ENCODE results near the gene GPR160.

Gene GPR160

GRCh38 chr3:170027233-170028102, 10.3 kb upstream of the GPR160 start:
- DNase-seq = peak; percentile 14

- peak; percentile 79 for DNase-seq
Observed at GRCh38 chr3:170033489-170033888, 4.3 kb upstream of the GPR160 start.

DNA sequence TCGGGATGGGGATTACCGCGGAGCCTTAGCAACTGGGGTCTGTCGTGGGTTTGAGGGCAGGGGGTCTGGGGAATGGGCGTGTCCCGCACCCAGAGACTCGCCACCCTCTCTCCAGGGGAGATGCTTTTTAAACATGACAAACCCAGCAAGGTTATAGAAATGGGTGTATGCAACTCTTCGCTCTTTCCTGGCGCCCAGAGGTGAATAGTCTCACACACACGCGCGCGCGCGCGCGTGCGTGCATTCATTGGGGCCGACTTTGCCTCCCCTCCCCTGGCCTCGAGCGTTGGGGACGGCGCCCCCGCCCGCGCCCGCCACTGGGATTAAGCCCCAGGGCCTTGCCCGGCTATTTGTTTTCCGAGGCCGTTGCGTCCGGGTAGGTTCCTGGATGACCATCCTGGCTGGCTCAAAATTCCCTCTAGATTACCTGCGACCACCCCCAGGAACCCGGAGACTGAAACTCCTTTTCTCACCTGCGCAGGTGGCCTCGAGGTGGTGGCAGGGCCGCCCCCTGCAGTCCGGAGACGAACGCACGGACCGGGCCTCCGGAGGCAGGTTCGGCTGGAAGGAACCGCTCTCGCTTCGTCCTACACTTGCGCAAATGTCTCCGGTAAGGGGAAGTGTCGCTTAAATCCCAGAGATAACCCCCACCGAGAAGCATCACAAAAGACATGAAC, 777 bp downstream of the GPR160 start:
- DNase-seq = peak; percentile 37

DNA sequence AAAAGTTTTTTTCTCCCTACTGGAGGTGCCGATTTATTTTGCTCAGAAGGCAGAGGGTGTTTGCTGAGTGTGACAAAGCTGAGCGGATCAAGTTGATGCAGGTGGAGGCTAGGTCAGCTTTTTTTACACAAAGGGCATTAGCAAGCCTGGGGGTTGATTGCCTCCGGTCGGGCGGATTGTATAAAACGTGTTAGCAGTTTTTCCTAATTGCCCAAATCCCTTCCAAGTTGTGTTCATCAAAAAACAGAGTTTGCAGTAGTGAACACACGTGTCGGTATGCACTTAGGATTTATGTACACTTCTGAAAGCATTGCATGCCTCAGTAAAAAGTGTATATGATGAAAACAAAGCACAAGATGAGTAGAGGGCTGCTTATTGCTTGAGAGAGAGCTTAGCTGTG, 2.6 kb downstream of the GPR160 start:
- no peak for DNase-seq

DNA sequence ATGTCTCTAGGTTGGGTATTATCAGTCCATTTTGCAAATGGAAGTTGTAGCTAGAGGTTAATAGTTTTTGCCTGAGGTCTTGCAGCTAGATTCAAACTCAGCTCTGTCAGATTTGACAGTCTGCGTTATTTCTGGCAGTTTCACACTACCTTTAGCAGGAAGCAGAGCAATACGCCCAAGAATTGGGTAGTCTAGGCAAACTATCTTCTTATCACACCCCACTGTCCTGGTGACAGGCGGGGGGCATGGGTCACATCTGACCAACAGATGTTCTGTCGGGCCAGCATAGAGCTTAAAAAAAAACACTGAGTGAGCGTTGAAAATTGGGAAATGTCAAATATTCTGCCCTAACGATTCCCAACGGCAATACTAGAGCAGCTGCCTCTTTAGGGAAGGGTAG, 5.7 kb downstream of the GPR160 start:
- no peak for DNase-seq

GRCh38 chr3:170044271-170044670, 6.5 kb downstream of the GPR160 start:
- DNase-seq = no peak

DNA sequence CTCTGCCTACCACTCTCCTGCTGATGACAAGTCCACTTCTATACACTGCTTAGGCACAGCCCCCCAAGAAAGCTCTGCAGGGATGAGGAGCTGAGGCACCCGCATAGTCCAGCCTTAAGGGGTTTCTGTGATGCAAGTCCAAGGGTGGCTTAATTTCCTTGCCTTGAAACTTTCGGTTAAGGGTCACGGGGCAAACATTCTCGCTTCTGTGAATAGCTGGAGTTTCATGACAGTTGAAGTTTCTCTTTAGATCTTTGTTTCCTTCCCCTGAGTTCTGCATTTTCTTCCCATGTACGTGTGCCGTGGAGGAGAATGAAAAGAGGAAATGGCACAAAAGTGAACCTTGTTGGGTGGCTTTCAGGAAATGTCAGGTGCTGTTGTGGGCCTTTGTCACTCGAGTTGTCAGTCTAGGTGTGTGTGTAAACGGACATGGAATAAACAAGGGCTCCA, 7.0 kb downstream of the GPR160 start:
- no peak for DNase-seq

DNA sequence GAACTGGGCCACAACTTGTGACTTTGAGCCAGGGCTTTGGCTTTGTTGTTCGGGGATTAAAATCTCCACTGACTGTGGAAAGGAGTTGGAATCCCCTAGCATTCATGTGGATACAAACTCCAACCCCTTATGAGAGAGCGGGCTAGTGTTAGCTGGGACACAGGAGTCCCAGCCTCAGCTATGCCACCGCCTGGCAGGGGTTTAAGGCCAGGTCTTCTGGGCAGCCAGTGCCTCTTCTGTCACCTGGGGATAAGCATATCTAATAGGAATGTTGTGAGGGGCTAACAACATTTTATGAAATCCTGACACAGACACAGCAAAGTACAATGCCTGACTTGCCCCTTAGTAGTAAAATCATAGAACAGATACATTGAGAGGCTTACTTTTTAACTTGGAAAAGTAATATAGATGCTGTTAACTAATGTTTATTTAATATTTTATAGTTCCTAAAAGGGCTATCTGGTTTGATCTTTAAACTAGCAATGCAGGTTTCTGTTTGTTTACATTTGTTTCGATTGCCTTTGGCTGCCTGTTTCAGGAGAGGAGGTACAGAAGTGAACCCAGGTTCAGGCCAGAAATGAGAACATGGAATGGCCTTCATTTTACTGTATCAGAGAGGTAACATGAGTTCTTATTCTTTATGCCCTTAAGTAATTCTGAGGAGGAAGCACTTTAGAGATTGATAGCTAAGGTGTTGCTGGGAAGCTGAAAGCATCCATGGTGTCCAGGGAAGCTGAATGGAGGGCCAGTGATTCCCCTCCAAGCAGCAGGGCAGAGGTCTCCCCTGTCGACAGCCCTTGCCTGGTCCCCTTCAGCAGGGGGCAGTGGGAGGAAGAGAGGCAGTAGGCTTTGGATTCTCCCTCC, 8.7 kb downstream of the GPR160 start:
- no peak for DNase-seq

DNA sequence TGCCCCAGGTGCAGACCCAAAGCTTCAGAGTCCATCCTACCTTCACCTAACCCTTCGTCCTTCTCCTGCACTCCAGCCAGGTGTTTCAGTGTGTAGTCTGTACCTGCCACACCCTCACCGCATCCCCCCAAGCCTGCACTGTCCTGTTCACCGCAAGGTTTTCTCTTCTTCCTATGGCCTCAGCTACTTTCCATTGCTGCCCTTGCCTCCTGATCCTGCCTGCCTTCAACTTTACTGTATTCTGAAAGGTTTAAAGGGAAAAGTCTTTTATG, 9.3 kb downstream of the GPR160 start:
- no peak for DNase-seq

- DNase-seq = no peak
Observed at GRCh38 chr3:170049146-170050000, 11.6 kb downstream of the GPR160 start.

- DNase-seq = no peak
Observed at GRCh38 chr3:170050753-170051152, 13.0 kb downstream of the GPR160 start.

DNA sequence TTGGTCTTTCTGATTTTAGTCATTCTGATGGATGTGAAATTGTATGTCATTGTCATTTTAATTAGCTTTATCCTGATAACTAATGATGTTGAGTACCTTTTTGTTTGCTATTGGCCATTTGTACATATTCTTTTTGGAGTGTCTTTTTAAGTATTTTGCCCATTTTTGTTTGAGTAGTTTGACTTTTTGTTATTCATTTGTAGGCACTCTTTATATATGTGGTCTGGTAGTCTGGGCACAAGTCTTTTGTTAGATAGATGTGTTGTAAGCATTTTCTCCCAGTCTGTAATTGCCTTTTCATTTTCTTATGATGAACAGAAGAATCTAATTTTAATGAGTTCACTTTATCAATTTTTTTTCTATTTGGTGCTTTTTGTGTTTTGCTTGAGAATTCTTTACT, 14.6 kb downstream of the GPR160 start:
- DNase-seq = no peak

DNA sequence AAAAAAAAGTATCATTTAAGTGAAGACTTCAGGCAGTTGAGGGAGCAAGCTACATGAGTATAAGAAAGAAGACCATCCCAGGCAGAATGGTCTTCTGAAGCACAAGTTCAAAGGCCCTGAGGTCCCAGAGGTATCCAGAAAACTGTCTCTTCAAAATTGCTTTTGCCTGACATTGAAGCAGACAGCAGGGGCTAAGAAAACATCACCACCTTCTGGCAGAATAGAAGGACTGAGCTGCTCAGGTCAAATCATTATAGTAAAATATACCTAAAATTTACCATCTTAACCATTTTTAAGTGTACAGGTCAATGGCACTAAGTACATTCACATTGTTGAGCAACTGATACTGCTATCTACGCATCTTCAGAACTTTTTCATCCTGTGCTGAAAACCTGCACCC, 16.4 kb downstream of the GPR160 start:
- DNase-seq = no peak

GRCh38 chr3:170055209-170055608, 17.4 kb downstream of the GPR160 start:
- DNase-seq = no peak

- DNase-seq = no peak
Observed at GRCh38 chr3:170056710-170057454, 19.1 kb downstream of the GPR160 start.

DNA sequence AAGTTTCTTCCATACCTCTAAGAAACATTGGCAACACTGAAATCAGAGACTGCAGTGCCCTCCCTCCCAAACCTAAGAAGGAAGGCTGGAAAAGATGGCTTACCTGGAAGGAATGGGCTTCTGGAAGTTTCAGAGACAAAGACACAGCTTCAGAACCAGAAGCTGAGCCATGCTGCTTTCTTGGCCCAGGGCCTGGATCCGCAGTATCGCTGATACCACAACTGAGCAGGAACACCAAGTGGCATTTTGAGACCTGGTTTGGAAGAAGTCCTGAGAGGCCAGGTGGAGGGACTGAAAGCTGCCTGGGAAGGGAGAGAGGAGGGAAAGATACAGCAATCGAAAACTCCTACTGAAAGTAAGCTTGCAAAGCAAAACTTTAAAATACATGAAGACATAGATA, 19.8 kb downstream of the GPR160 start:
- DNase-seq = no peak

GRCh38 chr3:170058127-170058526, 20.3 kb downstream of the GPR160 start:
- DNase-seq = no peak

DNA sequence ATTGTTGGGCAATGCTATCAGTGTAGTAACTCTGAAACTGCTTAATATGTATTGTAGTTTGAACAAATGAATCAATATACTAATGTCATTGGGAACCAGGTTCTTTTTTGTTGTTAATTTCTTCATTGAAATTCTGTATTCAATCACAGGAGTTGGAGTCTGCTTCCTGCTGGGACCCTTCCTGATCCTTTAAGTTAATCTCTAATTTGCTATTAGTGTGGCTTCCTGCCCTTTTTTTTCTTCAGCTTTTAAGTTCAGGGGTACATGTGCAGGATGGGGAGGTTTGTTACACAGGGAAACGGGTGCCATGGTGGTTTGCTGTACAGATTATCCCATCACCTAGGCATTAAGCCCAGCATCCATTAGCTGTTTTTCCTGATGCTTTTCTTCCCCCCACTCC, 21.7 kb downstream of the GPR160 start:
- no peak for DNase-seq

DNA sequence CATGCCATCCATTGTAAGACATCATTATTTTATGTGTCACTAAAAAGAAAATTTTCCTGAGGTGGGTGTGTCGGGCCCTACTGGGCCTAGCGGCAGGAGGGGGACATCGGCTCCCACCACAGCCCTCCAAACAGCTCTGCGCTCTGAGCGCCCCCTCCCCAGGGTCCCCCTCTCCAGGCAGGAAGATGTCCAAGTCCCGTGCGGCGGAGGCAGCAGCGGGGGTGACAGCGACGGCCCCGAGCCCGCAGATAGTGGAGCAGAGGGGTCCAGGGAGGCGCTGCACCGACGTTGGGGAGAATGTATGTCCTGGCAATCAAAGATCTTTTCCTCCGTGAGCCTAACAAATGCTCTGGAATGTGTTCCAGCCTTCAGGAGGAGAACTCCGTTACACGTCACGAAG, 24.3 kb downstream of the GPR160 start:
- DNase-seq = no peak

DNA sequence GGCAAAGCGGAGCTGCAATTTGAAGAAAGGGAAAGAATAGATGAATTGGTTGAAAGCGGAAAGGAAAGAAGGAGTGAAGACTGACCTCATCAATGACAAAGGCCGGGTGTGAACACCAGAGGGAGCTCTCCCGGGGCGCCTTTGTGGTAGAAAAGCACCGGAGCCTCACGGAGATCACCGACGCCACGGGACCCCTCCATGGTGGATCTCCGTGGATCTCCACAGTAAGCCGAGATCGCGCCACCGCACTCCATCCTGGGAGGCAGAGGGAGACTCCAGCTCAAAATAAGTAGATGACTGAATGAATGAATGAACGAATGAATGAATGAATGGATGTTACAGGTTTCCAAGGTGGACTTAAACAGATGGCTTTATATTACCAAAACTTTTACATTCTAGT, 25.0 kb downstream of the GPR160 start:
- no peak for DNase-seq

DNA sequence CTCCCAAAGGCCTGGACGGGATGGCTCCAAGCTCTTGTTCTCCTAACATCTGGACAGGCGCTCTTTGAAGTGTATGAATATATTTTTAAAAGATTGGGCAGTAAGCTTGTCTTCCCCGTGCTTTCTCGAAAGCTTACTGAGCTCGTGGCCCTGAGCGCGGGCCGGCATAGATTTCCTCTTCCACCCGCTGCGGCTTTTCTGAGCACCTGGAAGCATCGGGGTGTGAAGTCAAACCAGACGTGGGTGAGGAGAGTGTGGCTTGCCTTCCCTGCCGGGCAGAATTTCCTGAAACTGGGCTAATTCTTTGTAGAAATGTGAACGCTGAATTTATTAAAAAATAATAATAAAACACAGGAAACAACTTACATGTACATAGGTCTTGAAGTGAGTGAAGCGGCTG, 25.9 kb downstream of the GPR160 start:
- no peak for DNase-seq

DNA sequence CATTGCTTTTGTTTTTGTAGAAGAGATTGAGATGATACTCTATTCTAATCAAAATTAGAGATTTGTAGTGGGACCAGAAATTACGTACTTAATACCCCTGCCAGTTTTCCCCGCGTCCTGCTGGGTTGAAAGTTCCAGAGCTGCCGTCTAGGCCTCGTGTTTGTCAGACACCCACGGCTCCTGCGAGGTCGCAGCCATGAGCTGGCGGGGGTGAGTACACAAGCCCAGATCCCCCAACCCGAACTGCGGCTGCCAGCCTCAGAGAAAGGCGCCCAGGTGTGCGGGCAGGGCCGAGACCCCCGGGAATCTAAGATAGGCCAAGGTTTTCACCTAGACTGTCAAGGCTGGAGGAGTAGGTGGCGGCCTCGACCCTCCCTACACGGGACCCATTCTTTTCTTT, 26.3 kb downstream of the GPR160 start:
- no peak for DNase-seq
